ENCODE results near the gene NDST4.

GRCh38 chr4:115119804-115120352, 6.5 kb upstream of the NDST4 start:
- TF ChIP-seq CTCF (conservative IDR thresholded peaks at IDR 0.05; ENCODE audit: low read depth, low read length) (no peak), USF2 (IDR thresholded peaks at IDR 0.05; ENCODE audit: low read depth, low read length) (no peak), SMC3 (IDR thresholded peaks at IDR 0.05; ENCODE audit: low read depth, low read length) (no peak), NFE2L2 (IDR thresholded peaks at IDR 0.05; ENCODE audit: low read depth, low read length) (no peak), ELK1 (IDR thresholded peaks at IDR 0.05; ENCODE audit: borderline replicate concordance, low read depth, low read length) (no peak)
